Measurements from ENCODE around the gene LRP5. TPM values are rescaled to one million over a fixed set of nuclear protein-coding genes. Genes with fewer than 3 reads are reported as not detected.

Gene LRP5
- total RNA-seq, 2 donors from 2014 or later = 43.3 to 63.6 TPM

DNA sequence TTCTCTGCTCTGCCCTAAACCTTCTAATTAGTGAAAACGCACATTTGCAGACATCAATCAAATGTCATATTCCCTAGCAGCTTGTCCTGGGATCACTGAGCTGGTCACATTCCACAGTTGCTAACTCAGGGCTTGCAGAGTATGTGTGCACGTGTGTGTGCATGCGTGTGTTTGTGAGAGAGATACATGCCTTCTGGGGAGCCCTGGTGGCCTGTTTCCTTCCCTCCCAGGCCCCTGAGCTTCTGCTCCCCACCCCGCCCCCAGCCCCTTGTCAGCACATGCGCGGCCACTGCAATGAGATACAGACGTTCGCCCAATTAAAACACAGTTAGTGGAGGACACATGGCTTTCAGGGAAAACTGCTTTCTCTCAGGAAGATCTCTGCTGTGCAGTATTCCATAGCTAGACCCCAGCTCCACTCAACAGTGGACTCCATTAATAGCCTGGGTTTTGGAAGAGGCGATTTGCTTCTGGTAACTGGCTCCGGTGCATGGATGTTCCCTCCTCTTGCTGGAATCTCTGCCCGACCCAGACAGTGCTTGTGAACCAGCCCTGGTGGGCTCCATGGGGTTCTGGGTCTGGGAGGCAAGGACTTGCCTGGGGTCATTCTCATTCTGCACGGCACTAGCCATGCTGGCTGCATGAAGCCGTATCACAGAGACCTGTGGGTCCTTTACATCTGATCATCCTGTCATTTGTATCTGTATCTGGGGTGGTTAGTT, 17.7 kb downstream of the LRP5 start:
- WGBS, 2 donors = 65 to 68% methylated on average over 6 to 13 of the region's 13 CpGs
- H3K27me3 ChIP-seq = no peaks in the 10 kb centered on the region
- H3K4me3 ChIP-seq = no peak overlapping the region
- H3K36me3 ChIP-seq (replicated peaks in 1 of 2; ENCODE audit: insufficient read depth in 1 of 2, low read depth in 2 of 2) = no peaks in the 10 kb centered on the region
- intact Hi-C loops (cut with DNase I) = no loop called here
- H3K9me3 ChIP-seq = no peaks in the 10 kb centered on the region
- peaks cover 63% of the 10 kb centered on the region for H3K4me1 ChIP-seq
- DNase-seq = peak in 2 of 4 donors; percentile 29 to 43
- H3K27ac ChIP-seq = peak overlapping the region; percentile 50 to 81 (median 69)
- no peak for ATAC-seq
- TF ChIP-seq POLR2A (IDR thresholded peaks at IDR 0.05) = no peak
- TF ChIP-seq, protein P1, sequence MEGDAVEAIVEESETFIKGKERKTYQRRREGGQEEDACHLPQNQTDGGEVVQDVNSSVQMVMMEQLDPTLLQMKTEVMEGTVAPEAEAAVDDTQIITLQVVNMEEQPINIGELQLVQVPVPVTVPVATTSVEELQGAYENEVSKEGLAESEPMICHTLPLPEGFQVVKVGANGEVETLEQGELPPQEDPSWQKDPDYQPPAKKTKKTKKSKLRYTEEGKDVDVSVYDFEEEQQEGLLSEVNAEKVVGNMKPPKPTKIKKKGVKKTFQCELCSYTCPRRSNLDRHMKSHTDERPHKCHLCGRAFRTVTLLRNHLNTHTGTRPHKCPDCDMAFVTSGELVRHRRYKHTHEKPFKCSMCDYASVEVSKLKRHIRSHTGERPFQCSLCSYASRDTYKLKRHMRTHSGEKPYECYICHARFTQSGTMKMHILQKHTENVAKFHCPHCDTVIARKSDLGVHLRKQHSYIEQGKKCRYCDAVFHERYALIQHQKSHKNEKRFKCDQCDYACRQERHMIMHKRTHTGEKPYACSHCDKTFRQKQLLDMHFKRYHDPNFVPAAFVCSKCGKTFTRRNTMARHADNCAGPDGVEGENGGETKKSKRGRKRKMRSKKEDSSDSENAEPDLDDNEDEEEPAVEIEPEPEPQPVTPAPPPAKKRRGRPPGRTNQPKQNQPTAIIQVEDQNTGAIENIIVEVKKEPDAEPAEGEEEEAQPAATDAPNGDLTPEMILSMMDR (IDR thresholded peaks at IDR 0.05) = no peak

DNA sequence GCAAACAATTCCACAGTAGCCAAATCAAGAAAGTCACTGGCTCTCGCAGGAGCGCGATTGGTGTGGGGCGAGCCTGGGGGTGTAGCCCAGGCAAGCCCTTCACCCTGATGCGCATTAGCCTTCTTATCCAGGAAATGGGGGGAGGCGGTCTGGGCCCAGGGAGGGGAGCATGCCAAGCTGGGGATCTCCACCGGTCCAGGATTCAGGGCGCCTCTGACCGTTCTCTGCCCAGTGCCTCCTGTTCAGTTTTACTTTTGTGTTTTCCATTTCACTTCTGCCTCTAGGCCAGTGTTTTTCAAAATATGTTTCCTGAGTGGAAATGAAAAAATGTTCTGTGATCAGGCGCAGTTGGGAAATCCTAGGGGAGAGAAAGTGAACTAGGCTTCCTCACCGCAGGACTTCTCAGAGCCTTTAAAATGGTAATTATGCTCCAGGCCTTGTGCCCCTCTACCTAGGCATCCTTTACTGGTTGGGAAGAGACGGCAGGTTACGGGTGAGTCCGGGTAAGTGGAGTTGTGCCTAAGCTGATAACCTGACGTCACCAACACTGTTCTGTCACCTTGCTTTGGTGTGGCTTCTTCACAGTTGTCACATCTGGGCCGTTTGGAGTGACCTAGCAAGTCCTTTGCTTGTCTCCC, 18.4 kb downstream of the LRP5 start:
- intact Hi-C loops (cut with DNase I) = no loop called here

DNA sequence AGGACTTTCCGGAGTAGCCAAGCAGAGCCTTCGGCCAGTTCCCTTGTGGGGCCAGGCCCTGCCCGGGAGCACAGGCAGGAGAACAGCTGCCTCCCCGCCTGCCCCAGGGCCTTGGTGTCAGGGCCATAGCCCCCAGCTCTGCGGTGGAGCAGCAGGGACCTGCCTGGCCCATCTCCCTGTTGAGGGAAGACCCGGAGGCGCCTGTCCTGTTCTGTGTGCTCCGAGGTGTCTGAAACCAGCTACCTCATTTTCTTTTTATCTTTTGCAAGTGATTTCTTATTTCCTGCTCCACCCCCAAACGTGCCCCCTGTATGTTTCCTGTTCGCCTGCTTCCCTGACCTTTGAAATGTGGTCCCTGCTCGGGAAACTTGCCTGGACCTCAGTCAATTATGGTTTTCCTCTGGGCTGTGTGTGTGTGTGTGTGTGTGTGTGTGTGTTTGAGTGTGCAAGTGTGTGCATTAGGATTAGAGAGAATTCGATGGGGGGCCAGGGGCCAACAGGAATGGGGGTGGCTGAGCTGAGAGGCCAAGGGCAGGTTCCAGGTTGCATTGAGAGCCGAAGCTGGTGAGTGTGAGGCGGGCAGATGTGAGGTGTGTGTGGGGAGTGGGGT, 19.1 kb downstream of the LRP5 start:
- peak in 1 of 3 donors; percentile 19 for TF ChIP-seq POLR2A (IDR thresholded peaks at IDR 0.05)
- TF ChIP-seq, protein P1 (IDR thresholded peaks at IDR 0.05) = no peak
- ATAC-seq (no peak), DNase-seq (peak in 1 of 4 donors; percentile 32)
- Histone ChIP-seq H3K27ac (peak overlapping the region in 3 of 4 donors; percentile 64 to 81 (median 72)), H3K9me3 (no peaks in the 10 kb centered on the region), H3K4me1 (peaks cover 50% of the 10 kb centered on the region), H3K36me3 (replicated peaks in 1 of 2; ENCODE audit: insufficient read depth in 1 of 2, low read depth in 2 of 2) (no peaks in the 10 kb centered on the region), H3K4me3 (no peak overlapping the region), H3K27me3 (no peaks in the 10 kb centered on the region)
- intact Hi-C loops (cut with DNase I) = no loop called here
- WGBS, 2 donors = 42 to 50% methylated on average over 13 to 14 of the region's 14 CpGs

More for the DNA sequence above, 18.4 kb downstream of the LRP5 start:
- WGBS, 2 donors = 75 to 81% methylated on average over 15 to 16 of the region's 16 CpGs
- Histone ChIP-seq H3K4me1 (peaks cover 57% of the 10 kb centered on the region), H3K36me3 (replicated peaks in 1 of 2; ENCODE audit: insufficient read depth in 1 of 2, low read depth in 2 of 2) (no peaks in the 10 kb centered on the region), H3K27ac (peak overlapping the region in 3 of 4 donors; percentile 64 to 81 (median 72)), H3K27me3 (no peaks in the 10 kb centered on the region), H3K4me3 (no peak overlapping the region), H3K9me3 (no peaks in the 10 kb centered on the region)
- DNase-seq (no peak), ATAC-seq (no peak)
- TF ChIP-seq POLR2A (IDR thresholded peaks at IDR 0.05) = no peak
- TF ChIP-seq, protein P1 (IDR thresholded peaks at IDR 0.05) = no peak

DNA sequence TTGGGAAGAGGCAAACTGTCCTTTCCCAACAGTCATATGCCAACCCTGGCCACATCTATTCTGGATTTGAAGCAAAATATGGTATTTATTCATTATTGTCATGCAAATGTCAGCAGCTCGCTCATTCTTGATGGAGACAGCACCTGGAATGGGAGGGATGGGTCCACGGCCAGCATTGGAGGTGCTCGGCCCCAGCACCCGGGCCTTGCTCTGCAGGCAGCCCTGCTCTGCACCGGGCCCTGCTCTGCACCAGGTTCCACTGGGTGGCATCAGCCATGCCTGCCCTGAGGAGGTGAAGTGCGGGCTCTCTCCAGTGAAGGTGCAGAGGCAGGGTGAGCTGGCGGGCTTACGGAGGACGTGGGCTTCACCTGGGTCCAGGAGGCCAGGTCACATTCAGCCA, 19.8 kb downstream of the LRP5 start:
- Histone ChIP-seq H3K27me3 (no peaks in the 10 kb centered on the region), H3K4me1 (peaks cover 43% of the 10 kb centered on the region), H3K27ac (peak overlapping the region in 2 of 4 donors; percentile 72 to 81)

More for the DNA sequence above, 19.8 kb downstream of the LRP5 start:
- no peaks in the 10 kb centered on the region for H3K36me3 ChIP-seq (replicated peaks in 1 of 2; ENCODE audit: insufficient read depth in 1 of 2, low read depth in 2 of 2)
- H3K9me3 ChIP-seq = no peaks in the 10 kb centered on the region
- DNase-seq = no peak
- no peak overlapping the region for H3K4me3 ChIP-seq
- no peak for TF ChIP-seq POLR2A (IDR thresholded peaks at IDR 0.05)
- TF ChIP-seq, protein P1 (IDR thresholded peaks at IDR 0.05) = no peak
- 91 to 97% methylated on average over 9 of the region's 9 CpGs for WGBS, 2 donors
- intact Hi-C loops (cut with DNase I) = no loop called here
- no peak for ATAC-seq
